ENCODE results near the gene GSPT1. TPM values are rescaled to one million over a fixed set of nuclear protein-coding genes. Genes with fewer than 3 reads are reported as not detected.

The GSPT1 gene
- polyA plus RNA-seq, 1 donor from 2014 or later: 31.3 TPM

DNA sequence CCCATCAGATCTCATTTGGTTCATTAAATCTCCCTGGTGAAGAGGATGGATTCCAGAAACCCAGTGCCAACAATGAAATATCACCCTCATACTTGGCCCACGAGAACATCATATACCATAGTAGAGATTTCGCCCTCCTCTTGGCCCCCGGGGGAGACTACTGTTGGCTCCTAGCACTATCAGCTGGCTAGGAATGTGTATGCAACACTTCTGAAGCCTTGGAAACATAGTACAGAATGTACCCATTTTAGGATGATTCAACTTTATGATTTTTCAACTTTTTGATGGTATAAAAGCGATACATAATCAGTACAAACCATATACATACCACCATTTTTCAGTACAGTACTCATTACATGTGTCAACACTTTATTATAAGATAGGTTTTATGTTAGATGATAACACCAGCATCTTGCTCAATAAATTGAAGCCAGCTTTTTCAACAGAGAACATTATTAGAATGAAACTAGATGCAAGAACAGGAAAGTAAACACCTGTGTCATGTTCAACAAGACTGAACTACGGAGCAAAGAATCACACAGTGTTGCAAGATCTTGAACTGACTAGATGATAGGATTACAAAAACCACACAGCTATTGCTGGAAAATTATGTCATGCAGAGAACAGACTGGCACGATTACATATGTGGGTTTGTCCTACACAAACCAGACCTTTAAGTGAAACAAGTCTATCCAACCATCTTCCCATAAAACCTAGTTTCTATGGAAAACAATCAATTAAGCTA lies 81.6 kb downstream of the GSPT1 start:
- no peak overlapping the region for H3K9ac ChIP-seq (ENCODE audit: low read length)
- no peaks in the 10 kb centered on the region for H3K79me2 ChIP-seq (replicated peaks; ENCODE audit: insufficient read depth, low read length)
- TF ChIP-seq POLR2AphosphoS5 (IDR thresholded peaks at IDR 0.05) (no peak), TAF1 (IDR thresholded peaks at IDR 0.05; ENCODE audit: low read depth) (no peak), RAD21 (conservative IDR thresholded peaks at IDR 0.05) (no peak), EZH2 (IDR thresholded peaks at IDR 0.05; ENCODE audit: borderline replicate concordance, insufficient read depth, low read length, poor library complexity, severe bottlenecking) (no peak), CTCF (IDR thresholded peaks at IDR 0.05; ENCODE audit: poor library complexity, severe bottlenecking) (no peak), EP300 (conservative IDR thresholded peaks at IDR 0.05; ENCODE audit: poor library complexity, severe bottlenecking) (no peak), MXI1 (conservative IDR thresholded peaks at IDR 0.05; ENCODE audit: poor library complexity, severe bottlenecking) (no peak), SMC3 (conservative IDR thresholded peaks at IDR 0.05; ENCODE audit: poor library complexity) (no peak)
- TF ChIP-seq, protein P1, sequence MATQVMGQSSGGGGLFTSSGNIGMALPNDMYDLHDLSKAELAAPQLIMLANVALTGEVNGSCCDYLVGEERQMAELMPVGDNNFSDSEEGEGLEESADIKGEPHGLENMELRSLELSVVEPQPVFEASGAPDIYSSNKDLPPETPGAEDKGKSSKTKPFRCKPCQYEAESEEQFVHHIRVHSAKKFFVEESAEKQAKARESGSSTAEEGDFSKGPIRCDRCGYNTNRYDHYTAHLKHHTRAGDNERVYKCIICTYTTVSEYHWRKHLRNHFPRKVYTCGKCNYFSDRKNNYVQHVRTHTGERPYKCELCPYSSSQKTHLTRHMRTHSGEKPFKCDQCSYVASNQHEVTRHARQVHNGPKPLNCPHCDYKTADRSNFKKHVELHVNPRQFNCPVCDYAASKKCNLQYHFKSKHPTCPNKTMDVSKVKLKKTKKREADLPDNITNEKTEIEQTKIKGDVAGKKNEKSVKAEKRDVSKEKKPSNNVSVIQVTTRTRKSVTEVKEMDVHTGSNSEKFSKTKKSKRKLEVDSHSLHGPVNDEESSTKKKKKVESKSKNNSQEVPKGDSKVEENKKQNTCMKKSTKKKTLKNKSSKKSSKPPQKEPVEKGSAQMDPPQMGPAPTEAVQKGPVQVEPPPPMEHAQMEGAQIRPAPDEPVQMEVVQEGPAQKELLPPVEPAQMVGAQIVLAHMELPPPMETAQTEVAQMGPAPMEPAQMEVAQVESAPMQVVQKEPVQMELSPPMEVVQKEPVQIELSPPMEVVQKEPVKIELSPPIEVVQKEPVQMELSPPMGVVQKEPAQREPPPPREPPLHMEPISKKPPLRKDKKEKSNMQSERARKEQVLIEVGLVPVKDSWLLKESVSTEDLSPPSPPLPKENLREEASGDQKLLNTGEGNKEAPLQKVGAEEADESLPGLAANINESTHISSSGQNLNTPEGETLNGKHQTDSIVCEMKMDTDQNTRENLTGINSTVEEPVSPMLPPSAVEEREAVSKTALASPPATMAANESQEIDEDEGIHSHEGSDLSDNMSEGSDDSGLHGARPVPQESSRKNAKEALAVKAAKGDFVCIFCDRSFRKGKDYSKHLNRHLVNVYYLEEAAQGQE (IDR thresholded peaks at IDR 0.05; ENCODE audit: borderline replicate concordance): no peak
- H3K4me3 ChIP-seq (ENCODE audit: low read length): no peak overlapping the region
- no peaks in the 10 kb centered on the region for H3K9me3 ChIP-seq (ENCODE audit: low read length)
- no peaks in the 10 kb centered on the region for H4K20me1 ChIP-seq (ENCODE audit: insufficient read depth)
- no peaks in the 10 kb centered on the region for H3K36me3 ChIP-seq (ENCODE audit: insufficient read depth, low read length)
- no peaks in the 10 kb centered on the region for H3K27me3 ChIP-seq (ENCODE audit: insufficient read depth, low read depth, low read length)
- no peaks in the 10 kb centered on the region for H3K9me2 ChIP-seq (ENCODE audit: insufficient read depth, low read length)
- no peaks in the 10 kb centered on the region for H3F3A ChIP-seq (ENCODE audit: insufficient read depth, low read length, poor library complexity, severe bottlenecking)
- H2AFZ ChIP-seq (ENCODE audit: low read depth, low read length): no peak overlapping the region
- H3K27ac ChIP-seq (ENCODE audit: low read length): no peak overlapping the region
- H3K4me2 ChIP-seq (ENCODE audit: low read length): no peak overlapping the region

DNA sequence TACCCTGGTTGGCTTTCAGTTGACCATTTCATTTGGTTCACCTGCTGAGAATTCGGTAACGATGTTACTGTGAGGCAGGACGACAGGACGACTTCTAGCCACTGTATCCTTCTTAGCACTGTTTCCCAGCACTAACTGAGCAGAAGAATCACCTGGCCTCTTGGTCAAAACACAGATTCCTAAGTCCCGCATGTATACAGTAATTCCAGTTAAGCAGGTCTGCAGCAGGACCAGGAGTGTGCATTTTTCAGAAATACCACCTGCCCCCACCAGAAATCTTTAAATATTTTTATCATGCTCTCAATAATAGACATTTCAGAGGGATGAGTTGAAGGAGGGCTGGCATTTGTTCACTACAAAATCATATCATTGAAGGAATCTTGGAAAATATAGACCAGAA lies 87.1 kb downstream of the GSPT1 start:
- Histone ChIP-seq H3K9ac (ENCODE audit: low read length) (no peak overlapping the region), H3K27ac (ENCODE audit: low read length) (no peak overlapping the region)

More for the DNA sequence above, 87.1 kb downstream of the GSPT1 start:
- no peak for TF ChIP-seq CTCF (IDR thresholded peaks at IDR 0.05; ENCODE audit: poor library complexity, severe bottlenecking)
- no peak for TF ChIP-seq EP300 (conservative IDR thresholded peaks at IDR 0.05; ENCODE audit: poor library complexity, severe bottlenecking)
- no peak for TF ChIP-seq MXI1 (conservative IDR thresholded peaks at IDR 0.05; ENCODE audit: poor library complexity, severe bottlenecking)
- TF ChIP-seq, protein P1 (IDR thresholded peaks at IDR 0.05; ENCODE audit: borderline replicate concordance): no peak
- TF ChIP-seq TAF1 (IDR thresholded peaks at IDR 0.05; ENCODE audit: low read depth): no peak
- TF ChIP-seq SMC3 (conservative IDR thresholded peaks at IDR 0.05; ENCODE audit: poor library complexity): no peak
- no peak for TF ChIP-seq POLR2AphosphoS5 (IDR thresholded peaks at IDR 0.05)
- no peak for TF ChIP-seq RAD21 (conservative IDR thresholded peaks at IDR 0.05)
- no peak for TF ChIP-seq EZH2 (IDR thresholded peaks at IDR 0.05; ENCODE audit: borderline replicate concordance, insufficient read depth, low read length, poor library complexity, severe bottlenecking)
- no peak overlapping the region for H2AFZ ChIP-seq (ENCODE audit: low read depth, low read length)
- no peaks in the 10 kb centered on the region for H3K27me3 ChIP-seq (ENCODE audit: insufficient read depth, low read depth, low read length)
- H3K9me2 ChIP-seq (ENCODE audit: insufficient read depth, low read length): no peaks in the 10 kb centered on the region
- H3K9me3 ChIP-seq (ENCODE audit: low read length): no peaks in the 10 kb centered on the region
- no peaks in the 10 kb centered on the region for H4K20me1 ChIP-seq (ENCODE audit: insufficient read depth)
- H3K79me2 ChIP-seq (replicated peaks; ENCODE audit: insufficient read depth, low read length): no peaks in the 10 kb centered on the region
- no peaks in the 10 kb centered on the region for H3K36me3 ChIP-seq (ENCODE audit: insufficient read depth, low read length)
- H3K4me2 ChIP-seq (ENCODE audit: low read length): no peak overlapping the region
- H3K4me3 ChIP-seq (ENCODE audit: low read length): no peak overlapping the region
- H3F3A ChIP-seq (ENCODE audit: insufficient read depth, low read length, poor library complexity, severe bottlenecking): no peaks in the 10 kb centered on the region

Measured in neural cell (in vitro differentiated cells).